ENCODE measurements around the gene GDPD4. TPM values are rescaled to one million over a fixed set of nuclear protein-coding genes. Genes with fewer than 3 reads are reported as not detected.
"Not testable (repeated sequence)": the region's sequence is repeated elsewhere in the genome, so short reads cannot be mapped to it uniquely, and the experiment has no call there.

GDPD4 gene
- total and polyA plus RNA-seq, 3 experiments from 2014 or later = not detected

GRCh38 chr11:77309401-77310085, 8.1 kb upstream of the GDPD4 start:
- no peak for DNase-seq
- Histone ChIP-seq H3K9me3 (ENCODE audit: low read length) (no peaks in the 10 kb centered on the region), H3K27ac (ENCODE audit: low read depth, low read length) (no peak overlapping the region), H3K4me1 (ENCODE audit: insufficient read depth, low read length) (no peaks in the 10 kb centered on the region), H3K4me3 (ENCODE audit: low read length) (no peak overlapping the region), H3K27me3 (ENCODE audit: insufficient read depth, low read length, poor library complexity, severe bottlenecking) (no peaks in the 10 kb centered on the region), H3K36me3 (ENCODE audit: insufficient read depth, low read length) (no peaks in the 10 kb centered on the region)
- Mint-ChIP-seq H3K4me3 (no peak overlapping the region), H3K27ac (no peak overlapping the region), H3K27me3 (peaks cover 0 to 9% of the 10 kb centered on the region in 2 donors), H3K4me1 (no peaks in the 10 kb centered on the region), H3K36me3 (no peaks in the 10 kb centered on the region), H3K9me3 (no peaks in the 10 kb centered on the region)
- POLR2A ChIA-PET = no interaction called here
- CTCF ChIA-PET = no interaction called here

GRCh38 chr11:77308838-77309237, 7.4 kb upstream of the GDPD4 start:
- Histone ChIP-seq H3K27ac (ENCODE audit: low read depth, low read length) (no peak overlapping the region), H3K4me3 (ENCODE audit: low read length) (no peak overlapping the region), H3K27me3 (ENCODE audit: insufficient read depth, low read length, poor library complexity, severe bottlenecking) (no peaks in the 10 kb centered on the region), H3K4me1 (ENCODE audit: insufficient read depth, low read length) (no peaks in the 10 kb centered on the region), H3K9me3 (ENCODE audit: low read length) (no peaks in the 10 kb centered on the region), H3K36me3 (ENCODE audit: insufficient read depth, low read length) (no peaks in the 10 kb centered on the region)
- no peak for DNase-seq
- POLR2A ChIA-PET = no interaction called here
- Mint-ChIP-seq H3K4me3 (no peak overlapping the region), H3K27me3 (peaks cover 0 to 9% of the 10 kb centered on the region in 2 donors), H3K36me3 (no peaks in the 10 kb centered on the region), H3K27ac (no peak overlapping the region), H3K9me3 (no peaks in the 10 kb centered on the region), H3K4me1 (no peaks in the 10 kb centered on the region)
- CTCF ChIA-PET = no interaction called here

- no peaks in the 10 kb centered on the region for H3K4me1 ChIP-seq (ENCODE audit: insufficient read depth, low read length)
- no peaks in the 10 kb centered on the region for H3K27me3 ChIP-seq (ENCODE audit: insufficient read depth, low read length, poor library complexity, severe bottlenecking)
- no peaks in the 10 kb centered on the region for H3K4me1 Mint-ChIP-seq
- H3K9me3 Mint-ChIP-seq = no peaks in the 10 kb centered on the region
- no peaks in the 10 kb centered on the region for H3K36me3 Mint-ChIP-seq
- no peak overlapping the region for H3K4me3 Mint-ChIP-seq
- H3K36me3 ChIP-seq (ENCODE audit: insufficient read depth, low read length) = no peaks in the 10 kb centered on the region
- H3K4me3 ChIP-seq (ENCODE audit: low read length) = no peak overlapping the region
- ChIA-PET POLR2A (no interaction called here), CTCF (no interaction called here)
- H3K27ac Mint-ChIP-seq = no peak overlapping the region
- H3K27me3 Mint-ChIP-seq = peaks cover 0 to 4% of the 10 kb centered on the region in 2 donors
- no peaks in the 10 kb centered on the region for H3K9me3 ChIP-seq (ENCODE audit: low read length)
- no peak for DNase-seq
- no peak overlapping the region for H3K27ac ChIP-seq (ENCODE audit: low read depth, low read length)
Measured at GRCh38 chr11:77303328-77303727, 1.8 kb upstream of the GDPD4 start.

- POLR2A ChIA-PET = no interaction called here
- Mint-ChIP-seq H3K9me3 (no peaks in the 10 kb centered on the region), H3K27me3 (no peaks in the 10 kb centered on the region), H3K27ac (no peak overlapping the region), H3K4me3 (no peak overlapping the region), H3K36me3 (no peaks in the 10 kb centered on the region), H3K4me1 (no peaks in the 10 kb centered on the region)
- CTCF ChIA-PET = no interaction called here
- Histone ChIP-seq H3K4me1 (ENCODE audit: insufficient read depth, low read length) (no peaks in the 10 kb centered on the region), H3K4me3 (ENCODE audit: low read length) (no peak overlapping the region), H3K9me3 (ENCODE audit: low read length) (no peaks in the 10 kb centered on the region), H3K36me3 (ENCODE audit: insufficient read depth, low read length) (no peaks in the 10 kb centered on the region), H3K27ac (ENCODE audit: low read depth, low read length) (no peak overlapping the region), H3K27me3 (ENCODE audit: insufficient read depth, low read length, poor library complexity, severe bottlenecking) (no peaks in the 10 kb centered on the region)
- DNase-seq = no peak
Measured at GRCh38 chr11:77302752-77303151, 1.3 kb upstream of the GDPD4 start.

GRCh38 chr11:77300695-77301094, 791 bp downstream of the GDPD4 start:
- no peaks in the 10 kb centered on the region for H3K9me3 Mint-ChIP-seq
- no peaks in the 10 kb centered on the region for H3K4me1 Mint-ChIP-seq
- H3K4me3 Mint-ChIP-seq = no peak overlapping the region
- CTCF ChIA-PET = no interaction called here
- no peaks in the 10 kb centered on the region for H3K9me3 ChIP-seq (ENCODE audit: low read length)
- POLR2A ChIA-PET = no interaction called here
- no peaks in the 10 kb centered on the region for H3K36me3 ChIP-seq (ENCODE audit: insufficient read depth, low read length)
- H3K4me3 ChIP-seq (ENCODE audit: low read length) = no peak overlapping the region
- H3K27ac Mint-ChIP-seq = no peak overlapping the region
- H3K36me3 Mint-ChIP-seq = no peaks in the 10 kb centered on the region
- no peaks in the 10 kb centered on the region for H3K27me3 ChIP-seq (ENCODE audit: insufficient read depth, low read length, poor library complexity, severe bottlenecking)
- peaks cover 0 to under 1% of the 10 kb centered on the region in 2 donors for H3K27me3 Mint-ChIP-seq
- no peaks in the 10 kb centered on the region for H3K4me1 ChIP-seq (ENCODE audit: insufficient read depth, low read length)
- H3K27ac ChIP-seq (ENCODE audit: low read depth, low read length) = no peak overlapping the region
- no peak for DNase-seq

GRCh38 chr11:77300028-77300427, 1.5 kb downstream of the GDPD4 start:
- H3K4me1 ChIP-seq (ENCODE audit: insufficient read depth, low read length); H3K9me3 Mint-ChIP-seq; H3K36me3 ChIP-seq (ENCODE audit: insufficient read depth, low read length); POLR2A ChIA-PET; H3K4me3 ChIP-seq (ENCODE audit: low read length); H3K36me3 Mint-ChIP-seq; H3K4me3 Mint-ChIP-seq; H3K27ac ChIP-seq (ENCODE audit: low read depth, low read length); CTCF ChIA-PET; DNase-seq; H3K27me3 ChIP-seq (ENCODE audit: insufficient read depth, low read length, poor library complexity, severe bottlenecking); H3K27ac Mint-ChIP-seq; H3K4me1 Mint-ChIP-seq; H3K27me3 Mint-ChIP-seq; H3K9me3 ChIP-seq (ENCODE audit: low read length): not testable (repeated sequence)

- Histone ChIP-seq H3K9me3 (ENCODE audit: low read length) (no peaks in the 10 kb centered on the region), H3K27me3 (ENCODE audit: insufficient read depth, low read length, poor library complexity, severe bottlenecking) (no peaks in the 10 kb centered on the region), H3K4me3 (ENCODE audit: low read length) (no peak overlapping the region), H3K36me3 (ENCODE audit: insufficient read depth, low read length) (no peaks in the 10 kb centered on the region), H3K27ac (ENCODE audit: low read depth, low read length) (no peak overlapping the region), H3K4me1 (ENCODE audit: insufficient read depth, low read length) (no peaks in the 10 kb centered on the region)
- POLR2A ChIA-PET = no interaction called here
- CTCF ChIA-PET = no interaction called here
- Mint-ChIP-seq H3K36me3 (no peaks in the 10 kb centered on the region), H3K27ac (no peak overlapping the region), H3K27me3 (peaks cover 0 to 6% of the 10 kb centered on the region in 2 donors), H3K9me3 (no peaks in the 10 kb centered on the region), H3K4me1 (no peaks in the 10 kb centered on the region), H3K4me3 (no peak overlapping the region)
- DNase-seq = no peak
Measured at GRCh38 chr11:77299528-77299993, 1.9 kb downstream of the GDPD4 start.

GRCh38 chr11:77294040-77294439, 7.4 kb downstream of the GDPD4 start:
- Histone ChIP-seq H3K4me3 (ENCODE audit: low read length) (no peak overlapping the region), H3K9me3 (ENCODE audit: low read length) (no peaks in the 10 kb centered on the region), H3K4me1 (ENCODE audit: insufficient read depth, low read length) (no peaks in the 10 kb centered on the region), H3K27ac (ENCODE audit: low read depth, low read length) (no peak overlapping the region), H3K27me3 (ENCODE audit: insufficient read depth, low read length, poor library complexity, severe bottlenecking) (no peaks in the 10 kb centered on the region), H3K36me3 (ENCODE audit: insufficient read depth, low read length) (no peaks in the 10 kb centered on the region)
- H3K27me3 Mint-ChIP-seq = peaks cover 0 to 22% of the 10 kb centered on the region in 2 donors
- no peak for DNase-seq
- no peaks in the 10 kb centered on the region for H3K4me1 Mint-ChIP-seq
- no peak overlapping the region for H3K4me3 Mint-ChIP-seq
- H3K36me3 Mint-ChIP-seq = no peaks in the 10 kb centered on the region
- no peaks in the 10 kb centered on the region for H3K9me3 Mint-ChIP-seq
- ChIA-PET CTCF (no interaction called here), POLR2A (interaction anchor here (0.8 kb wide), 1 partner anchor 386 kb away, joined by 4 read pairs; no protein-coding TSS in a partner anchor)
- no peak overlapping the region for H3K27ac Mint-ChIP-seq

- Mint-ChIP-seq H3K4me3 (no peak overlapping the region), H3K27ac (no peak overlapping the region), H3K9me3 (no peaks in the 10 kb centered on the region), H3K36me3 (no peaks in the 10 kb centered on the region), H3K4me1 (no peaks in the 10 kb centered on the region), H3K27me3 (peaks cover 6 to 48% of the 10 kb centered on the region in 2 donors)
- no peaks in the 10 kb centered on the region for H3K27me3 ChIP-seq (ENCODE audit: insufficient read depth, low read length, poor library complexity, severe bottlenecking)
- H3K36me3 ChIP-seq (ENCODE audit: insufficient read depth, low read length) = no peaks in the 10 kb centered on the region
- ChIA-PET POLR2A (no interaction called here), CTCF (no interaction called here)
- H3K9me3 ChIP-seq (ENCODE audit: low read length) = no peaks in the 10 kb centered on the region
- no peak for DNase-seq
- H3K4me3 ChIP-seq (ENCODE audit: low read length) = no peak overlapping the region
- no peaks in the 10 kb centered on the region for H3K4me1 ChIP-seq (ENCODE audit: insufficient read depth, low read length)
- no peak overlapping the region for H3K27ac ChIP-seq (ENCODE audit: low read depth, low read length)
Measured at GRCh38 chr11:77289737-77290136, 11.7 kb downstream of the GDPD4 start.

Data from CD8-positive, alpha-beta memory T cell (primary cell).